Jurkat, Clone E6-1 (cell line): ENCODE measurements around the gene ZMYND12. TPM values are rescaled to one million over a fixed set of nuclear protein-coding genes. Genes with fewer than 3 reads are reported as not detected.
A peak's percentile ranks its signal among the peaks of the same experiment; 100 is the strongest.
"Not testable (repeated sequence)": the region's sequence is repeated elsewhere in the genome, so short reads cannot be mapped to it uniquely, and the experiment has no call there.

ENCODE experiments used
- DNase-seq: peaks from one replicate; pipeline ENCODE4 v3.0.0-alpha.2; 2011; ENCODE audit warnings: low read depth, low spot score
- H3K4me3 ChIP-seq: 2 replicates; pipeline ENCODE4 v1.5.1; 2011; ENCODE audit warnings: mild to moderate bottlenecking, low read length, control low read depth, moderate library complexity
- polyA plus RNA-seq: library from polyadenylated mRNA; unstranded; fragments of >200 nt; gene quantifications from one replicate; pipeline ENCODE4 v1.2.1, GENCODE V29; 2012; ENCODE audit warnings: missing spikeins; ENCODE audit not compliant: insufficient read length, insufficient read depth

Gene ZMYND12, protein sequence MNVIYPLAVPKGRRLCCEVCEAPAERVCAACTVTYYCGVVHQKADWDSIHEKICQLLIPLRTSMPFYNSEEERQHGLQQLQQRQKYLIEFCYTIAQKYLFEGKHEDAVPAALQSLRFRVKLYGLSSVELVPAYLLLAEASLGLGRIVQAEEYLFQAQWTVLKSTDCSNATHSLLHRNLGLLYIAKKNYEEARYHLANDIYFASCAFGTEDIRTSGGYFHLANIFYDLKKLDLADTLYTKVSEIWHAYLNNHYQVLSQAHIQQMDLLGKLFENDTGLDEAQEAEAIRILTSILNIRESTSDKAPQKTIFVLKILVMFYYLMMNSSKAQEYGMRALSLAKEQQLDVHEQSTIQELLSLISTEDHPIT
- not detected for polyA plus RNA-seq

DNA sequence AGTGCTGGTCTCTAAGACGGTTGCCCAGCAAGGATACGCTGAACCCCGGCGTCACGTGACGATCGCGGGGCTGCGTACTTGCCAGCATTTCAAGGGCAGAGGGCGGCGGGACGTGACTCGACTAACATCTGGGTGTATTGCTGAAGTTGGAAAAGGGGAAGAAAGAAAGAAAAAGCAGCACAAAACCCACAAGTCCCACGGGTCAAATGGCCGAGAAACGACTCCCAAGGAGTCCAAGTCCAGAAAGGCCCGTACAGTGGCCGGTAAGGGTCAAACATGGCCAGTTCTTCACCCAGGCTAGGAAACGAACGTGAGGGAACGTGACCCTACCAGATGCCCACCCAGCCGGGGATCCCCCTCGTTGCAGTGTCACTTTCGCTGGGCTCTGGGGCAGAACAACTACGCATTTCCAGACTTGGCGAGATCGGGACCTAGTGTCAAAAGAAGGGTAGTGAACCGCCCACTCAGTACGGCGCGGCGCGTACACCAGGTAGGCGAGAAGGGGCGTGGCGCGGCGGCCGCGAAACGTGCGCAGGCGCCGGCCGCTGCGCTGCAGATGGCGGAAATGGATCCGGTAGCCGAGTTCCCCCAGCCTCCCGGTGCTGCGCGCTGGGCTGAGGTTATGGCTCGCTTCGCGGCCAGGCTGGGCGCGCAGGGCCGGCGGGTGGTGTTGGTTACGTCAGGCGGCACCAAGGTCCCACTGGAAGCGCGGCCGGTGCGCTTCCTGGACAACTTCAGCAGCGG, at the start of gene ZMYND12, which contains the start of gene PPCS:
Gene ZMYND12, minus strand, starts transcription at position 13 of the 744 bp plus-strand sequence. CDS start 25 bp downstream, outside the sequence.
Gene PPCS, plus strand, starts transcription at position 534 of the 744 bp plus-strand sequence. Its CDS starts 23 bp downstream, at position 557.
- peak; percentile 78 for DNase-seq
- peak within 1 kb of the TSS; percentile 73 for H3K4me3 ChIP-seq

DNA sequence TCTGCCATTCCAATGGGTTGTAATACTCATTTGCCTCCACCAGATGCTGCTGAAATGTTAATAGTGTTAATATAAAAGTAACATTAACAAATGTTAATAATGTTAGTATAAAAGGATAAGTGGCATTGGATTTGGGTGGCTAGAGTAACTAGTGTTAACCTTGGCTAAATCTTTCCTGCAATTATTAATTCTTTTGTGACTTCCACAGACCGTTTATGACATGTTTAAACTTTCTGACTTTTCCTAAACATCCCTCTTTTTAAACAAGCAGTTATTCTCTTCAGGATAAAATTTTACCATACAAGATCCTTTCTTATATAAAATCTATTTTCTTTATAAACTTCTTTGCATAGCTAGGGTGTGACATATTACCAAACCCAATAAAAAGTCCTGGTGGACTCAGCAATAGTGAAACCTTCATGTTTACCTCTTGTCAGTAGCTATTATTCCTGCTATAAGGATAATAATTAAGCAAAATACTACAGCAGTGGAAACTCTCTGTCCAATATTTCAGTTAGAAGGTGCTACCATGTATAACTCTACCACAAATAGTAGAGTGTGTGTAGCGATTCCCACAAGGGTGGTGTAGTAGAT, 48.8 kb upstream of the ZMYND12 start:
- H3K4me3 ChIP-seq: no peak overlapping the region

DNA sequence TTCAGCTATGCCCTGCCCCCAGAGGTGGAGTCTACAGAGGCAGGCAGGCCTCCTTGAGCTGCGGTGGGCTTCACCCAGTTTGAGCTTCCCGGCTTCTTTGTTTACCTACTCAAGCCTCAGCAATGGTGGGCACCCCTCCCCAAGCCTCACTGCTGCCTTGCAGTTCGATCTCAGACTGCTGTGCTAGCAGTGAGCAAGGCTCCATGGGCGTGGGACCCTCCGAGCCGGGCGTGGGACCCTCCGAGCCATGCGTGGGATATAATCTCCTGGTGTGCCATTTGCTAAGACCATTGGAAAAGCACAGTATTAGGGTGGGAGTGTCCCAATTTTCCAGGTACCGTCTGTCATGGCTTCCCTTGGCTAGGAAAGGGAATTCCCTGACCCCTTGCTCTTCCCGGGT, 46.2 kb upstream of the ZMYND12 start:
- not testable (repeated sequence) for H3K4me3 ChIP-seq, DNase-seq

More for the DNA sequence above, 48.8 kb upstream of the ZMYND12 start:
- no peak for DNase-seq

DNA sequence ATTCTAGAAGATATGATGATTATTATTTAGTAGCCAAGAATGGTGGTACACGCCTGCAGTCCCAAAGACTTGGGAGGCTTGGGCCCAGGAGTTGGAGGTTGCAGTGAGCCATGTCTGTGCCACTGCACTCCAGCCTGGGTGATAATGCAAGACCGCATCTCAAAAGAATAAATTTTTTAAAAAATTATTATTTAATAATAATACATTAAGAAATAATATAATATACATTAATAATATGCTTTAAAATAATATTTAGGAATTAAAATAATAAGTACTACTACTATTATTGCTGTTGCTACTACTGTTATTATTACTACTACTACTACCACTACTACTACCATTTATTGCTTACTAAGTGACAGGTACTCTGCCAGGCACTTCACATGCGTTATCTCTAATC, 34.4 kb upstream of the ZMYND12 start:
- no peak overlapping the region for H3K4me3 ChIP-seq

DNA sequence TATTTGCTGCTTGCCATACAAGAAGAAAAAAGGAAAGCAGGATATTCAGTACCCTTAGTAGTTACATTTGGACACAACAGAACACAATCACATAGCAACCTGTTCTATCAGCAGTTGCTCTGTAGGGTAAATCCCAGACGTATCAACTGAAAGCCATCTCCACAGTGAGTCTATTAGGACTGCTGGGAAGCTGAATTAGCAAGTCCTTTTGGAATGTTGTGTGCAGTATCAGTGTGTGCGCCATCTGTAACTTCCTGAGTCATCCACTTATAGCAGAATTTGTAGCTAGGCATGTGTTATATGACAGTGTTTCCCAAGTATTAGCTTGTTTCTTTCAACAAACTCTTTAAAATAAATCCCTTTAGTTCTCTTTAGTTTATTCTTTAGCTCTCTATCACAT, 28.6 kb upstream of the ZMYND12 start:
- no peak overlapping the region for H3K4me3 ChIP-seq
- DNase-seq: no peak

More for the DNA sequence above, 34.4 kb upstream of the ZMYND12 start:
- no peak for DNase-seq

DNA sequence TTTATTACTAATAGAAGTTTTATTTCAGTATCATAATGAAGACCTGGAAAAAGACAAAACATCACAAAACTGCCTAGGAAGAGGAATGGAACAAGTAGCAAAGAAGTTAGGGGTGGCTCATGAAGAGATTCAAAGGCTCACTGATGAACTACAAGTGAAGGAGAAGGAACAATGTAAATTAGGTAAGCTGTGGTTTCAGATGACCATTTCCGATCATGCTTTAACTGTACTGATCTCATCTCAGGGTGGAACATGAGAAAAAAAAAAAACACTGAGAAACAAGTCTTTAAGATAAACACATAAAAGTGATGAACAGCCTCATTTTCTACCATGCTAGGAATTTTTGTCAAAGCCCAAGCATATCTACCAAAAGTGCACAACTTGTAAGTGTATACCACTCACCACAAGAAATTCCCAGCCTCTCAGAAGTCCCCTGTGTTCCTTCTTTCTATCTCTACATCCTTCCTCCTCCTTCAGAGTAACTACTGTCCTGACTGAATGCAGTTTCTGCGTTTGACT, 26.9 kb upstream of the ZMYND12 start:
- H3K4me3 ChIP-seq: no peak overlapping the region
- DNase-seq: no peak

DNA sequence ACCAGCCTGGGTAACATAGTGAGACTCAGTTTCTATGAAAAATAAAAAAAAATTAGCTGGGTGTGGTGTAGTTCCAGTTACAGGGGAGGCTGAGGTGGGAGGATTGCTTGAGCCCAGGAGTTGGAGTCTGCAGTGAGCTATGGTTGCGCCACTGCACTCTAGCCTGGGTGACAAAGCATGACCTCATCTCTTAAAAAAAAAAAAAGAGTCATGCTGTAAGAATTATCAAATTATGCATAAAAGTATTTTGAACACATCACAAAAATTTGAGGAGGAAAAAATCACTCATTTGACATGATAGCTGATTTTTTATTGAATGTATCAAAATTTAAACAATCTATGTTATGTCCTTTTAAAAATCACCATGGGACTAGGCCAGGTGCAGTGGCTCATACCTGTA, 25.1 kb upstream of the ZMYND12 start:
- H3K4me3 ChIP-seq: no peak overlapping the region
- DNase-seq: no peak

DNA sequence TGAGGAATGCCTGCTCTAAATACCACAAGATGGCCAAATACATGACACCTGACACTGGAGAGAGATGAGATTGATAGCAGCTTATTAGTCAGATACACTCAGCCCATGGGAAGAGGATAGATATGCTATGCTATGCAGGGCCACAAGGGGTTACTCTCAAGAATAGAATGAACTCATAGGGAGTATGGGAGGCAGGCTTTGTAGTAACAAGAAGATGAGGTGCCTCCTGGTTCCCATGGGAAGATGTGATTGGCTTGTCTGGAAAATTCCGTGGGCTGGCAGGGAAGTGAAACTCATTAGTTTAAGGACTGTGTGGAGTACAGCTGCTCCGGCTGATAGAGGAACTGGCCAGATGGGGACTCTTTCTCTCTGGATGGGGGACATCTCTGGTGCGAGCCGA, 23.8 kb upstream of the ZMYND12 start:
- H3K4me3 ChIP-seq: no peak overlapping the region
- no peak for DNase-seq

DNA sequence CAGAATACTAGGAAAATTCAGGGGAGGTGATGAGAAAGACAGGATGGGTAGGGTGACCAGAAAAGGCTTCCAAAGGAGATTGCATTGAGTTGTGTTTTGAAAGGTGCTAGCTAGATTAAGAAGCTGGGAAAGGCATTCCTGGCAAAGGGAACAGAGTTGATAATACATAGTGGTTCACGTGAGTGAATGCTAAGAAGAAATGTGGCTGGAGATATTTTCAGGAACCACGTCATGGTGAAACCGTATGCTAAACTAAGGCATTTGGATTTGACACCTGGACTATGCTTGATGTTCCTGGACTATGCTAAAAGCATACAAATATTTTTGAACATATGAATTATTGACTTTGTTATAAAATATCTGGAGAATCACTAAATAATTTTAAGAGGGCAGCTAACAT, 22.0 kb upstream of the ZMYND12 start:
- no peak overlapping the region for H3K4me3 ChIP-seq
- DNase-seq: no peak

DNA sequence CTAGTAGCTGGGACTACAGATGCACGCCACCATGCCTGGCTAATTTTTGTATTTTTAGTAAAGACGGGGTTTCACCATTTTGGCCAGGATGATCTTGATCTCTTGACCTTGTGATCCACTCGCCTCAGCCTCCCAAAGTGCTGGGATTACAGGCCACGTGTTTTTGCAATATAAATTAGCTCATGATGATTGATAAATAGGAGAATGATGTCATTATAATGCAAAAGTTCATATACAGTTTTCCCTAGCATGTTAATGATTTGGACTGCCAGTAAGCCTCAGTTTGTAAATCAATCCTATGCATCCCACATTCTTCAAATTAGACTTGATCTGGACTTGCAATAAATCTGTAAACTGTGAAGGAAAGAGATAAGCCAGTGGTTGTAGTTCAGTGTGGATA, 21.5 kb upstream of the ZMYND12 start:
- not testable (repeated sequence) for DNase-seq, H3K4me3 ChIP-seq

DNA sequence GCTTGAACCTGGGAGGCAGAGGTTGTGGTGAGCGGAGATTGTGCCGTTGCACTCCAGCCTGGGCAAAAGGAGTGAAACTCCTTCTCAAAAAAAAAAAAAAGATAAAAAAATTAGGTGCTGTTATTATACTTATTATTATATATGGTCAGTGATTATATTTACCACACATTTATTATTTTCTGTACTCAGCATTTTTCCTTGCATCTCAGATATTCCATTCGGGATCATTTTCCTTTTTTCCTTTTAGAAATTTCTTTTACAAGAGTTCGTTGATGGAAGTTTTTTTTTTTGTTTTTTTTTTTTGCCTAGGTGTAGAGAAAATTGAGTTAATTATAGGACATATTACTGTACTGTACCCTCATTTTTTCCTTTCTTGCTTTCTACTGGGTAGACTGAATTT, 20.8 kb upstream of the ZMYND12 start:
- DNase-seq: no peak

DNA sequence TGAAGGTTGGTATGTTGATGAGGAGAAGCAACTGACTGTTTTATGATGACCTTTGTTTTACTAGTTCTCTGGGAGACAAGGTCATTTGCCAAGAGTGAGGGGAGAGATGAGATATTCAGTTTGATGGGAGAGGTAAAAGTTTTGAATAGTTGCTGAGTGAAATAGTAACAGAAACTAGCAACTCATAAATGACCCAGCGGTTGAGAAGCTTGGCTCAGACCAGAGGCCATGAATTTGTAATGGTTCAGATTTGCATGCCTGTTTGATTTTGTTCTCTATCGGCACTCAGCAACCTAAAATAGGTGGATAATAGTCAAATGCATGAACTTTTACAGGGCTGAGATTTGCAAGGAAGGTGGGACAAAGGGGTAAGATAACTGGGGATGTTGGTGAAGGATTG, 13.9 kb upstream of the ZMYND12 start:
- no peak overlapping the region for H3K4me3 ChIP-seq
- DNase-seq: no peak

More for the DNA sequence above, 20.8 kb upstream of the ZMYND12 start:
- H3K4me3 ChIP-seq: no peak overlapping the region

DNA sequence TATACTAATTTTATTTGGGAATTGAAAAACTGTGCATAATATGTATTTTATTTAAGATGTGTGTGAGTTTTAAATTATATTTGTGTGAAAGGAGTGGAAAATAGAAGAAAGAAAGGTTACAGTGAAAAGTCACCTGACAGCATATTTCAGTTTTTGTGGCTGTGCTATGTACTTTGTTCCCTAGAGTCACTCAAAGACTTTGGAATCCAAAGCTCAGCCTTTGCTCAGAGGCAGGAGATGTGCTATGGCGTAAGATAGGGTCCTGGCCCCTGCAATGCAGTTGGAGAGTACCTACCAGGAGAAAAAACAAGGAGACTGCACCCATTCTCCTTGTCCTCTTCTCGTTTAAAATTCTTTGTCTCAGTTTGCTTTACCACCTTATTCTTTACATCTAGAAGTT, 10.2 kb upstream of the ZMYND12 start:
- no peak overlapping the region for H3K4me3 ChIP-seq
- DNase-seq: no peak

DNA sequence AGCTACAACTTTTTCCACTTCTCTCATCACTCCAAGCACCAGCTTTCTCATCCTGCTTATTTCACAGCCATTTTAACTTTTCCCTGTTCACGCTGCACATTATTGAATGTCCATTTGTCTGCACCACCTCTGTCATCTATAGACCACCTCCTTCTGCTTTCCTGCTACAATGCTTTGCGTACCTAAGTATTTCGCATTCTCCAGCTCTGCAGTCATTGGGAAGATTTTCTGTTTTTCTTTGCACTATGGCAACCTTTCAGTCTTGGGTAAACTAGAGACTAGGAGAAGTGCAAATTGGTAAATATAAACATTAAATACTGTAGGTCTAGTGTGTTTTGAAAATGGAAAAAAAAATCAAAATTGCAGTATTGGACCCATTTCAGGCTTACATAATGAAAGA, 8.1 kb upstream of the ZMYND12 start:
- H3K4me3 ChIP-seq: no peak overlapping the region
- no peak for DNase-seq

DNA sequence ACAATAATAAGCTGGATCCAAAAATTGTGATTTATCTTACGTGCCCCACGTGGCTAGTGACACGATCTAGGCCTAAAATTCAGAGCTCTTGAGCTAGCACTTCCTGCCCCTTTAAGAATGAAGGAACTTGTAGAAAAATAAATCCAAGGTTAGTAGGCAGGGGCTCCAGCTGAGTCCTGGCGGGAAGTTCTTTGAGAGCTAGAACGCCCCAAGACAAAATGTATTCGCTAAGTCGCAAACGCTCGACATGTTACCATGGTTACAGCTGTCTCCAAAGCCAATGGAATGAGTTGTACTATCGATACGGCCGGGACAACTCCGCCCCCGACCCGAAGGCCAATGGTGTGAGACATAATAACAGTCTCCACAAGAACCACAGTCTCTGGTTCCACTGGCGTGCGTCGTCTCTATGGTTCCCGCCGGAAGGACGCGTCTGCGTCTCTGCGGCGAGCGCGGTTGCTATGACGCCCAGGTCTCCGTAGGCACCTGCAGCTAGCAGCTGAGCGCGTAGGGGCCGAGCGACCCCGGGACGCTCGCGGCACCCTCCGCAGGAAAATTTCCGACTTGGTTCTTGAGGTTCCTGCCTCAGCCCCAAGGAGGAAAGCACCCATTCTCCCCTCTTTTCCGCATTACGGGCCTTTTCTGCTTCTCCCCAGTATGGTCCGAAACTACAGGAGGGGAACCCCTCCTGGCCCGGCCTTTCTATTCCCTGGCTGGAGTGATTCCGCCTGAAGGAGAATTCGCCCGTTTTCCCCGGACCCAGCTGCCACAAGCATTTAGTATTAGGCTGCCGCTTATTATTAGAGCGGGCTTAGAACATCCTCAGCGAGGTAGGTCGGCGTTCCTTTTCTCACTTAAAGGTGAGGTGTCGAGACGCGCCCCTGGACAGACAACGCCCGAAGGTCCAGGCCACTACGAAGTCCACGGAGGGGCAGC, 7.3 kb upstream of the ZMYND12 start, which contains the start of gene CCDC30:
Gene CCDC30, plus strand, starts transcription at position 459 of the 936 bp plus-strand sequence. CDS start 17,266 bp downstream, outside the sequence.
- DNase-seq: peak; percentile 99

DNA sequence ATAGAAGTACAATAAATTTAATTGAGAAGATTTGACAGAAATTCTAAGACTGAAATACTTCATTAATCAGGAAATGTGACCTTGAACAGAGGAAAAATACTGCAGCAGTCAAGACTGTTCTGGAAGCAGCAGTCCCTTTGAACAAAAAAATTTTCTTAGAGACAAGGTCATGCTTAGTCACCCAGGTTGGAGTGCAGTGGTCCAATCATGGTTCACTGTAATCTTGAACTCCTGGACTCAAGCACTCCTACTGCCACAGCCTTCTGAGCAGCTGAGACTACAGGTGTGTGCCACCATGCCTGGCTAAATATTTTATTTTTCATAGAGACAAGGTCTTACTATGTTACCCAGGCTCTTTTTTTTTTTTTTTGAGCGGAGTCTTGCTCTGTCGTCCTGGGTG, 5.4 kb upstream of the ZMYND12 start:
- DNase-seq: no peak
- no peak overlapping the region for H3K4me3 ChIP-seq

More for the DNA sequence above, 7.3 kb upstream of the ZMYND12 start, which contains the start of gene CCDC30:
- peak within 1 kb of the TSS; percentile 58 for H3K4me3 ChIP-seq

DNA sequence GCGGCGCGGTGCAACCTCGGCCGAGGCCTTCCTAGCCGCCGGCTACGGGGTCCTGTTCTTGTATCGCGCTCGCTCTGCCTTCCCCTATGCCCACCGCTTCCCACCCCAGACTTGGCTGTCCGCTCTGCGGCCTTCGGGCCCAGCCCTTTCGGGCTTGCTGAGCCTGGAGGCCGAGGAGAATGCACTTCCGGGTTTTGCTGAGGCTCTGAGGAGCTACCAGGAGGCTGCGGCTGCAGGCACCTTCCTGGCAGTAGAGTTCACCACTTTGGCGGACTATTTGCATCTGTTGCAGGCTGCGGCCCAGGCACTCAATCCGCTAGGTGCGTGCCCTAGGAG, 900 bp upstream of the ZMYND12 start:
- H3K4me3 ChIP-seq: peak overlapping the region; percentile 73
- DNase-seq: peak; percentile 59

DNA sequence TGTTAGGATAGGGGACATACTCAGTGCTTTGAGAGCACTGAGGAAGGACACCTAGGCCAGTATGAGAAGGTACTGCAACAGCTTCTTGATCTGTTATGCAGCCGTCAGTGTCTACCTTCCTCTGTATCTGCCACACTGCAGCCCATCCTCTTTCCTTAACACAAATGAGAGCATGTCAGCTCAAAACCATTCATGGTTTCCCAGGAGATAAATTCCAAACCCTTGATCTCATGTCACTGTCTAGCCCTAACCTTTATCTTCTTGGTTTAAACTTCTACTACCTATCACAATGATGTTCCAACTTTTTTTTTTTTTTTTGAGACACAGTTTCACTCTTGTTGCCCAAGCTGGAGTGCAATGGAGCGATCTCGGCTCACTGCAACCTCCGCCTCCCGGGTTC, 1.4 kb downstream of the ZMYND12 start:
- no peak overlapping the region for H3K4me3 ChIP-seq
- no peak for DNase-seq
